Glomerular endothelial cell (primary cell): ENCODE data around the gene CREB3. TPM values are rescaled to one million over a fixed set of nuclear protein-coding genes. Genes with fewer than 3 reads are reported as not detected.

Experiments used
- DNase-seq: peaks from one replicate; pipeline ENCODE4 v3.0.0-alpha.2; 2011; ENCODE audit warnings: low read depth, low spot score; ENCODE audit errors: extremely low read depth
- total RNA-seq: library from RNA; depleted of rRNA; stranded (reverse); fragments of >200 nt; gene quantifications from 2 replicates; pipeline ENCODE4 v1.2.3, GENCODE V29; 2015

Gene CREB3
- total RNA-seq, 1 donor from 2014 or later = 77.0 TPM

DNA sequence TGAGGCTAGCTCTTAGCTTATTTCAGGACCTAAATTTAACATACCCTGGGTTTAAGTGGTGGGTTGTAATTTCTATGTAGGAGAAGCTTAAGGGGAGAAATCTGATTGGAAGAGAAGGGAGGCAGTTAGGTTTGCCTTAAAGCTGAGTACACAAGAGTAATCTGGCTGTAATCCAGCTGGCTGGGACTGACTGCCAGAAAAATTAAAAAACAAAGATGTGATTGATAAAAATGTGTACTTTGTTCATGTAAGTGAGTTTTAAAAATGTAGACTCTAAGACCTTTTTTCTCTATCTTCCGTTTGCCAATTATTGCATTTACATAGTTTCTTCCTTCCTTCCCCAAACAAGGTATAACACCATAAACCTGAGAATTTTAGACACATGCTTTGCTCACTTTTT, 39.1 kb downstream of the CREB3 start:
- no peak for DNase-seq

DNA sequence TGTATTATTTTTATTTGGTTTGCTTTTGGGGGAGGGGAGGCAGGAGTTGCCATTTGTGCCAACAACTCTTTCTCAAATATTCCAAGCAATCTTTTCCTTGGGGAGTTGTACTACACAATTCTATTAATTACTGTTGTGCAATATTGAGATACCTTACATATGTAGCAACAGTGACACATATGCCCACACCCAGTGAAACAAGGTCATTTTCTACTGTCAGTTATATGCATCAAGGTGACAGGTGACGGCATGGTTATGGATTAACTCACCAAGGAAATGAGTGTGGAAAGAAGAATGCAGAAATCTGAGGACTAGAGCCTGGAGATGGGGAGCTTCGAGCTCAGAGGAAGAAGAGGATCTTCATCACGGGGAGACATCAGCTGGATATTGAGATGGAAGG, 39.5 kb downstream of the CREB3 start:
- DNase-seq = no peak

DNA sequence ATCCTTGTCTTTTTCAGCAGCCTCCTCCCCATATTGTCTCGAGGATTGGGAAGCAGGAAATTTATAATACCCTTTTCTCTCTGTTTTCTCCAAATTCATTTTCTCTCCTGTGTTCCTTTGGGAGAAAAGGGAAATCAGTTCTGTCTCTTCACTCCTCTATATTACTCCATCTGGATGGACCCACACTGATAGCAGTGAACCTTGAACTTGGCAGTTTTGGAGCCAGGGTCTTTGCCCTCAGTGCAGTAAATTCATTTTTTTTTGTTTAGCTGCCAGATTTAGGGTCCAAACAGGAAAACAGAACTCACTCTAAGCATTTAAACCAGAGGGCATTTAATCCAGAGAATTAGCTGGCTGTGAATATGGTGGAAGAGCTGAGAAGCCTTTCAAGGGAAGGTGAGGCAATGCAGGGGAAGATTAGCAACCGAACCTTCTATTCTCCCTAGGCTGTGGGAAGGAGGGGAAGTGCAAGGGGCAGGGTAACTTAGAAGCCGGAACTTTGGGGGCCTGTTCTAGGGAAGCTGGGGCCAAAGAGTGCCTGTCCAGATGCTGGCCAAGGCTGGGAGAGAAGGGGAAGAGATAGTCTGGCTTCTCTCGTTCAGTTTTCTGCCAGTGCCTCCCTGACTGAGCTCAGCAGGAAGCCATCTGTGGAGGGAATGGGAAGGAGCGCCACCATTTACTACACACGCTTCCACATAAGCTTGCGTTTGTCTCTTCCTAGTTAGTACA, 42.6 kb downstream of the CREB3 start:
- DNase-seq = no peak

DNA sequence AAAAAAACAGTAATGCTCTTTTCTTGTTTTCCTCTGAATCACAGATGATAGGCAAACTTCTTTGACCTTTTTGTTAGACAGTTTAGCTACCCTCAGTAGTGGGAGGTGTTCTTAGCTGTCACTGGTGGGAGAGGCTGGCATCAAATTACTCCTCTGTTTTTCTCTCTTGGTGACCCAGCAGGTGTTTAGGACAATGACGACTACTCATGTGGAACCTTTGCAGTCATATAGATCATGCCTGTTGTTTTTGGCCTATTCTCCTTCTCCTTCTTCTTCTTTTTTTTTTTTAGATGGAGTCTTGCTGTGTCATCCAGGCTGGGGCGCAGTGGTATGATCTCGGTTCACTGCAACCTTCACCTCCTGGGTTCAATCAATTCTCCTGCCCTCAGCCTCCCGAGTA, 43.6 kb downstream of the CREB3 start:
- DNase-seq = no peak

DNA sequence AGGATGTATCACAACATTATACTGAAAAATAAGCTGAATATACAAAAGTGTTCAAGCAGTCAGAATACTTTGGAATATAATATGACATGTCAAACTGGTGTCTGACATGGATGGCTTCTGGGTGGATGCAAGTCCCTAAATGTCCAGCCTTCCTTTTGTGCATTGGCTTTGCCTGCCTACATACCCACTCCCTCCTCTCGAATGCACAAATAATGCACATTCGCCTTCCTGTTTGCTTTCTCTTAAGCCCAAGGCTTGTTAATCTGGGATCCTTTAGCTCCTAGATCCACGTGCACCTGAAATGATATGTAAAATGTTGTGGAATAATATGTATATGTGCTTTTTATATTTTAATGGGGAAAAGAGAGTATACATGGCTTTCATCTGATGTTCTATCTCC, 46.0 kb downstream of the CREB3 start:
- no peak for DNase-seq

DNA sequence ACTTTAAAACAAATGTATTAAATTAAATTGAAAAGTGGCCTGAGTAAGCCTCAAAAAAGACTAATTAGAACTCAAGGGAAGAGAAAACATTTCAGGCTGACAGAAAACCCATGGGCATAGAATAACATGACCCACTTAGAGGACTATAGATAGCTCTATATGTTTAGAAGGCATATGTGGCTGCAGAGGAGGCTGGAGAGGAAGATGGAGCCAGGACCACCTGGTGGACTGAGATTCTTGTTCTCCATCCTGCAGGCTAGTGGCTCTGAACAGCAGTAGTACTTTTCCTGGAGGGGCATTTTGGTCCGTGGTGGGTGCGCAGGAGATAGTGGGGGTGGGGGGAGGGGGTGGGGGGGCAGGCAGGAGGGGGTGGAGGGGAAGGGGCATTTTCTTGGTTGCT, 48.6 kb downstream of the CREB3 start:
- DNase-seq = no peak

DNA sequence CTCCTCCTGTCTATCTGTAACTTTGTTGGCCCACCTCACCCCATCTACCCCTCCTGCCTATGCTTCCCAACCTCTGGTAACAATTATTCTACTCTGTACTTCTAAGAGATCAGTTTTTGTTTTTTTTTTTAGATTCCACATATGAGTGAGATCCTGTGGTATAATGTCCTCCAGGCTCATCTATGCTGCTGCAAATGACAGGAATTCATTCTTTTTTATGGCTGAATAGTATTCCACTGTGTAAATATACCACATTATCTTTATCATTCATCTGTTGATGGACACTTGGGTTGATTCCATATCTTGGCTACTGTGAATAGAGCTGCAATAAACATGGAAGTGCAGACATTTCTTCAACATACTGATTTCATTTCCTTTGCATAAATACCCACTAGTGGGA, 51.0 kb downstream of the CREB3 start:
- DNase-seq = no peak

Other genes with a start within 250 kb of the CREB3 start
- gene RUSC2, start 242.6 kb upstream of the CREB3 start, total RNA-seq = 32.9 and 42.5 TPM in 2 replicates
- gene TESK1, start 127.4 kb upstream of the CREB3 start, total RNA-seq = 12.5 and 19.4 TPM in 2 replicates
- gene CD72, start 114.3 kb upstream of the CREB3 start, total RNA-seq = 1.3 TPM in 1 of 2 replicates, not detected in the other
- gene SIT1, start 81.7 kb upstream of the CREB3 start, total RNA-seq = not detected in 2 replicates
- 2,917 and 4,459 TPM in 2 replicates for gene RMRP, start 74.6 kb upstream of the CREB3 start, total RNA-seq
- 18.5 and 18.6 TPM in 2 replicates for gene CCDC107, start 74.4 kb upstream of the CREB3 start, total RNA-seq
- 0.39 and 0.58 TPM in 2 replicates for gene ARHGEF39, start 67.5 kb upstream of the CREB3 start, total RNA-seq
- gene CA9, start 58.7 kb upstream of the CREB3 start, total RNA-seq = 0.15 TPM in 1 of 2 replicates, not detected in the other
- 290 and 300 TPM in 2 replicates for gene TPM2, start 42.7 kb upstream of the CREB3 start, total RNA-seq
- 347 and 424 TPM in 2 replicates for gene TLN1, start 471 bp upstream of the CREB3 start, total RNA-seq
- 43.3 and 102 TPM in 2 replicates for gene GBA2, start 16.6 kb downstream of the CREB3 start, total RNA-seq
- 16.5 and 22.9 TPM in 2 replicates for gene RGP1, start 16.6 kb downstream of the CREB3 start, total RNA-seq
- 1.6 and 7.9 TPM in 2 replicates for gene MSMP, start 21.6 kb downstream of the CREB3 start, total RNA-seq
- gene NPR2, start 58.9 kb downstream of the CREB3 start, total RNA-seq = 15.9 and 16.6 TPM in 2 replicates
- 0.53 TPM in 1 of 2 replicates, not detected in the other for gene SPAG8, start 79.6 kb downstream of the CREB3 start, total RNA-seq
- 13.8 and 24.6 TPM in 2 replicates for gene HINT2, start 82.4 kb downstream of the CREB3 start, total RNA-seq
- gene FAM221B, start 96.1 kb downstream of the CREB3 start, total RNA-seq = not detected in 2 replicates
- 1.9 and 3.0 TPM in 2 replicates for gene TMEM8B, start 96.6 kb downstream of the CREB3 start, total RNA-seq
- gene OR13J1, start 137.7 kb downstream of the CREB3 start, total RNA-seq = not detected in 2 replicates
- gene HRCT1, start 173.5 kb downstream of the CREB3 start, total RNA-seq = 0.47 and 0.63 TPM in 2 replicates
- gene SPAAR, start 176.8 kb downstream of the CREB3 start, total RNA-seq = 8.1 and 16.3 TPM in 2 replicates
- not detected in 2 replicates for gene OR2S2, start 225.5 kb downstream of the CREB3 start, total RNA-seq